ENCODE results near the gene HMCN2.

Gene HMCN2, protein sequence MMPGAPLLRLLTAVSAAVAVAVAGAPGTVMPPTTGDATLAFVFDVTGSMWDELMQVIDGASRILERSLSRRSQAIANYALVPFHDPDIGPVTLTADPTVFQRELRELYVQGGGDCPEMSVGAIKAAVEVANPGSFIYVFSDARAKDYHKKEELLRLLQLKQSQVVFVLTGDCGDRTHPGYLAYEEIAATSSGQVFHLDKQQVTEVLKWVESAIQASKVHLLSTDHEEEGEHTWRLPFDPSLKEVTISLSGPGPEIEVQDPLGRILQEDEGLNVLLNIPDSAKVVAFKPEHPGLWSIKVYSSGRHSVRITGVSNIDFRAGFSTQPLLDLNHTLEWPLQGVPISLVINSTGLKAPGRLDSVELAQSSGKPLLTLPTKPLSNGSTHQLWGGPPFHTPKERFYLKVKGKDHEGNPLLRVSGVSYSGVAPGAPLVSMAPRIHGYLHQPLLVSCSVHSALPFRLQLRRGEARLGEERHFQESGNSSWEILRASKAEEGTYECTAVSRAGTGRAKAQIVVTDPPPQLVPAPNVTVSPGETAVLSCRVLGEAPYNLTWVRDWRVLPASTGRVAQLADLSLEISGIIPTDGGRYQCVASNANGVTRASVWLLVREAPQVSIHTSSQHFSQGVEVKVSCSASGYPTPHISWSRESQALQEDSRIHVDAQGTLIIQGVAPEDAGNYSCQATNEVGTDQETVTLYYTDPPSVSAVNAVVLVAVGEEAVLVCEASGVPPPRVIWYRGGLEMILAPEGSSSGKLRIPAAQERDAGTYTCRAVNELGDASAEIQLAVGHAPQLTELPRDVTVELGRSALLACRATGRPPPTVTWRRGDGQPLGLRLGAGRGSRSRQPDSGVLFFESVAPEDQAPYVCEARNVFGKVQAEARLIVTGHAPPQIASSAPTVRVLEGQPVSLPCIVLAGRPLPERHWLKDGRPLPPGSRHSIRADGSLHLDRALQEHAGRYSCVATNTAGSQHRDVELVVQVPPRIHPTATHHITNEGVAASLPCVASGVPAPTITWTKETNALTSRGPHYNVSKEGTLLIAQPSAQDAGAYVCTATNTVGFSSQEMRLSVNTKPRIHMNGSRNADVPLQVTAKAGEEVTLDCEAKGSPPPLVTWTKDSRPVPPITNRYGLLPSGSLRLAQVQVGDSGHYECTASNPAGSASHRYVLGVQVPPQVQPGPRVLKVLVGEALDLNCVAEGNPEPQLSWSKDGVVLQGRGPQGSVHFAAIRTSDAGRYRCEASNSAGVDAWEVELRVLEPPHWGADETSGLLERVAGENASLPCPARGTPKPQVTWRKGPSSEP (N-terminal part only)

DNA sequence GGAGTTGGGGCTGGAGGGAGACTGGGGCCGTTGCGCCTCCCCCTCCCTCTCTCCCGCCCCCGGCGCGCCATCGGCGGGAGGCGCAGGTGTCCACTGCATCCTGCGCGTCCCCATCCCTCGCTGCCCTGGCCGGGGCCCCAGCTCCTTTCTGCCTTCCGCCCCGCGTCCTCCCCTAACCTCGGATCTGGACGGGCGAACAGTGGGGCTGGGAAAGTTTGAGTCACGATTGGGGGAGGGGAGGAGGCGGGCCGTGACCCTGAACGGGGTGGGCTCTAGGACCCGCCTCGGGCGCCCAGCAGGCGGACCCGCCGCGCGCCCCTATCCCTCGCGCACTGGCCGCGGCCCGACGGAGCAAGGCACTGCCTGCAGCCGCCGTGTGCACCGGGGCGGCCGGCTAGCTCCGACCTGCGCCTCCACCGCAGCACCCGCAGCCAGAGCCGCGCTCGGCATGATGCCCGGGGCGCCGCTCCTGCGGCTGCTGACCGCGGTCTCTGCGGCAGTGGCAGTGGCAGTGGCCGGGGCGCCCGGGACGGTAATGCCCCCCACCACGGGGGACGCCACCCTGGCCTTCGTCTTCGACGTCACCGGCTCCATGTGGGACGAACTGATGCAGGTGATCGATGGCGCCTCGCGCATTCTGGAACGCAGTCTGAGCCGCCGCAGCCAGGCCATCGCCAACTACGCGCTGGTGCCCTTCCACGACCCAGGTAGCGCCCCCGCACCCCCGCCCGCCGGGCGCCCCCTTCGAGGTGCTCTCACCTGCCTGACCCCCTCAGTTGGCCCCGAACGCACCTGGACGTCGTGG lies at the start of gene HMCN2:
HMCN2 (plus strand) TSS at position 330 of the 805 bp plus-strand sequence; CDS start at position 449, 119 bp downstream.
- DNase-seq (ENCODE audit: low read depth in 2 of 3, low spot score in 1 of 3) = no peak

DNA sequence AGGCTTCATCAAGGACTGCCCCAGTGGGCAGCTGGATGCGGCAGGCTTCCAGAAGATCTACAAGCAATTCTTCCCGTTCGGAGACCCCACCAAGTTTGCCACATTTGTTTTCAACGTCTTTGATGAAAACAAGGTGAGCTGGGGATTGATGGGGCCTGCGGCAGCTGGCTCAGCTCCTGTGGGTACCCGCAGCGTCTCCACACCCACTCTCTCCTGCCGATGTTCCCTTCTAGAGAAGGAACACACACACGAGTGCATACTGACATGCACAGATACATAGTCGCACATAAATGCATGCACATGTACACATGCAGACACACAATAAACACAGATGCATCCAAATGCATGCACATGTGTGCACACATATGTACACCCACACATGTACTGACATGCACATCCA lies 47.7 kb upstream of the HMCN2 start:
- no peak for DNase-seq (ENCODE audit: low read depth in 2 of 3, low spot score in 1 of 3)

GRCh38 chr9:130219661-130220096 lies 45.9 kb upstream of the HMCN2 start:
- DNase-seq (ENCODE audit: low read depth in 2 of 3, low spot score in 1 of 3) = no peak

GRCh38 chr9:130220352-130220751 lies 45.2 kb upstream of the HMCN2 start:
- DNase-seq (ENCODE audit: low read depth in 2 of 3, low spot score in 1 of 3) = no peak

GRCh38 chr9:130222833-130223232 lies 42.7 kb upstream of the HMCN2 start:
- DNase-seq (ENCODE audit: low read depth in 2 of 3, low spot score in 1 of 3) = no peak

DNA sequence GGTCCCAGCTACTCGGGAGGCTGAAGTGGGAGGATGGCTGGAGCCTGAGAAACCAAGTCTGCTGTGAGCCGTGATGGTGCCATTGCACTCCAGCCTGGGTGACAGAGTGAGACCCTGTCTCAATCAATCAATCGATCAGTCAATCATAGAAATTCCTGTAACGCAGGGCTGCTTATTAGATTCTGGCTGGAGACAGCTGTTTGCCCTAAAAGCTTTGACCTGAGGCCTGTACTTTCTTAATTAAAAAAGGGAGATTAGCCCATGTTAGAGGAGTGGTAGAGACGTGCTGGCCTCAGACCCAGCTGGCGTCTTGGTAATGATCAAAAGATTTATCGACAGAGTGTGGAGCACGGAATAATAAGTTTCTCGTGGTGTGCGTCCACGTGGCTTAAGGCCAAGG lies 40.5 kb upstream of the HMCN2 start:
- no peak for DNase-seq (ENCODE audit: low read depth in 2 of 3, low spot score in 1 of 3)

GRCh38 chr9:130225586-130225985 lies 40.0 kb upstream of the HMCN2 start:
- DNase-seq (ENCODE audit: low read depth in 2 of 3, low spot score in 1 of 3) = no peak

- DNase-seq (ENCODE audit: low read depth in 2 of 3, low spot score in 1 of 3) = no peak
Observed at GRCh38 chr9:130226112-130226511, 39.4 kb upstream of the HMCN2 start.

DNA sequence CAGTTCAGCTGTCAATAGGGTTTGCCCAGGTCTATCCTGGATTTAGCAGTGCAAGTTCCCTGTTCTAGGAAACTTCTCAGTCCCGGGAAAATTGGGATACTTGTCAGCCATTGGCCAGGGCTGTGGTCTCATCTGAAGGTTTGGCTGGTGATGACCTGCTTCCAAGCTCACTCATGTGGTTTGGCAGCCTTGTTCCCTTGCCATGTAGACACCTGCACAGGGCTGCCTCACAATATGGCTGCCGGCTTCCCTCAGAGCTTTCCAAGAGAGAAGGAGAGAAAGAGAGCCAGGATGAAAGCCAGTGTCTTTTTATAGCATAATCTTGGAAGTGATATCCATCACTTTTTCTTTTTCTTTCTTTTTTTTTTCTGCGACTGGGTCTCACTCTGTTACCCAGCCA lies 37.7 kb upstream of the HMCN2 start:
- no peak for DNase-seq (ENCODE audit: low read depth in 2 of 3, low spot score in 1 of 3)

GRCh38 chr9:130229759-130230158 lies 35.8 kb upstream of the HMCN2 start:
- no peak for DNase-seq (ENCODE audit: low read depth in 2 of 3, low spot score in 1 of 3)

DNA sequence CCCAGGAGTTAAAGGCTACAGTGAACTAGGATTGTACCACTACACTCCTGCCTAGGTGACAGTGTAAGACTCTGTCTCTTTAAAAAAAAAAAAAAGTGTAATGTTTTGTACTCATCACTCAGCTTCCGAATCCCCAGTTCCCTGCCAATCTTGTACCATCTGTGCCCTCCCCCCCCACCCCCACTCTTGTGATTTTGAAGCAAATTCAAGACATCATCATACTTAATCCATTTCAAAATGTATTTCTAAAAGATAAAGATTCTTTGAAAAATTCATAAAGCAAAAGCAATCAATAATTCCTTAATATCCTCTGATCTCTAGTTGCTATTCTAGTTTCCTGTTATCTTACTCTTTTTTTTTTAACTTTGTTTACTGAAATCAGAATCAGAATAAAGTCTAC lies 34.9 kb upstream of the HMCN2 start:
- no peak for DNase-seq (ENCODE audit: low read depth in 2 of 3, low spot score in 1 of 3)

DNA sequence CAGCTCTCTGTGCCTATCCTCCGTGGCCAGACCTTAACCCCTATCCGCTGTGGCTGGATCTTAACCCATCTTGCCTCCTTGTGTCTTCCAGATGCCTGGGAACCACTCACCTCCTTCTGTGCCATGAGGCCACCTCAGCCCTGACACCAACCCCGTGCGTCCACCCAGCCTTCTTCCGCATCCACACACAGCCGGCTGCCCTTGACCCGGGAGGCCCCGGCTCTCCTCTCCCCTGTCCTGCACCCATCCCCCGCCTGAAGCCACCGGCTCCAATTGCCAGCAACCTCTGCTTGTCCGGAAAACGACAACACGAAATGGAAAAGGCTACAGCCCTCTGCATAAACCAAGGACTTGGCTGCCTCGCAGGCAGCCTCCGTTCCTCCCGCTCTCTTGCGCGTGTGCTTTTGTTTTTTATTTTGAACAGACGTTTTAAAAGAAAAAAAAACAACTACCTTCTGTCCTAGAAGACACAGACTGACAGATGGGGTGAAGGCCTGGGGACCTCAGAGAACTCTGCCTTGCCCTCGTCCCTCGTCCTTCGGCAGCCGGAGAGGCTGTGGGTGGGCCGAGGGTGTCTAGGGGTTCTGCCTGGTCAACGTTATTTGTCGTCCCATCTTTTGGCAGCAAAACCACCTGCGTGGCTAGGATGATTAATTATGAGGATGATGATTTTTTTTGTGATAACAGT lies 32.5 kb upstream of the HMCN2 start:
- DNase-seq (ENCODE audit: low read depth in 2 of 3, low spot score in 1 of 3) = no peak

DNA sequence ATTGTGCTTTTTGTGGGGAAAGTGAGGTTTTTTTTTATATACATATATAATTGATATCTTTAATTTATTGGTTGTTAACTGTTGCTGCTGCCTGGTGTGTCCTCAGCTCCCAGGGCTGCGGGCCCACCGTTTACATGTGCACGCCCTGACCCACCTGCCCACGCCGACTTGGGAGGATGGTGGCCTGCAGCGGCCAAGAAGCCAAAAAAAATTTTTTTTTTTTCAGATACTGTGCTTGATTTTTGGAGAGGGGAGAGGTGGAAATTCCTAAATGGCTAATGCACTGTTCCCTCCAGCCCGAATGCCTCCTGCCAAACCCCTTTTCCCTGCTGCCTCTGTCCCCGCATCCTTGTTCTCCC lies 32.0 kb upstream of the HMCN2 start:
- DNase-seq (ENCODE audit: low read depth in 2 of 3, low spot score in 1 of 3) = no peak

GRCh38 chr9:130234340-130235260 lies 31.0 kb upstream of the HMCN2 start:
- no peak for DNase-seq (ENCODE audit: low read depth in 2 of 3, low spot score in 1 of 3)

DNA sequence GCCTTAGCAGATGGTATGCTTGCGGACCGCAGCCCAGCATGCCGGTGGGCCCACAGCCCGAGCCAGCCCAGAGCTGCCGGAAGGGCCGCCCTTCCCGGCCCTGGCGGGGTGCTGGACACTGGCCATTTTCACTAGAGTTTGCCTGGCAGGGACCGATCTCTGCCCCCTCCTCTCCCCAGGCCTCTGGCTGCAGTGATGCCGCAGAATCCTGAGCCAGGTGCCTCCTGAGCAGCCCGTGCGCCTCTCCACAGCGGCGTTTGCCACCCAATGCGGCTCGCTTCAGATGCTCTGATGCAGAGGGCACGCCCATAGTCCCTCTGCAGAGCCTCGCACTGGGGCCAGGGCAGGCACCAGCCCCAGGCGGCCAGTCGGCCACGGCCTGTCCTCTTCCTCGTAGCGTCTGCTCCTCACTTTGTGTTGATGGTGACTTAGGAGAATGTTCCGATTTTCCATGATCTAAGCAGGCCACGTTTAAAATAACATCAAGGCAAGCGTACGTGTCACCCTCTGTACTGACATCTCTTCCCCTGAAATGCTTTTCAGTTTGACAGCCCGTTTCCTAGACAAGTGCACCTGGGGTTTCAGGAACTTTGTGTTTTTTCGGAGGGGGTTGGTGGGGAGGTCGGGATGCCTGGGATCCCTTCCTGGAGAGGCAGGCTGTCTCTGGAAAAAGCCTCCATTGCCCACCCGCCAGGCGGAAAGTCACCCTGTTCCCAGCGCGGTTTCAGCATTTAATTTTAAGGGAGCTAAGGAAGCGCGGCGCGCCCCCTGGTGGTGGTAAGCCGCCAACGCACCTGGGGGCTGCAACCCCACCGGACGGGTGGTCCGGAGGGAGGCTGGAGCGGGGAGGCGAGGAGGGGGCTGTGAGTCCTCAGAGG lies 29.8 kb upstream of the HMCN2 start:
- DNase-seq (ENCODE audit: low read depth in 2 of 3, low spot score in 1 of 3) = peak; percentile 42 to 64 (median 51)

DNA sequence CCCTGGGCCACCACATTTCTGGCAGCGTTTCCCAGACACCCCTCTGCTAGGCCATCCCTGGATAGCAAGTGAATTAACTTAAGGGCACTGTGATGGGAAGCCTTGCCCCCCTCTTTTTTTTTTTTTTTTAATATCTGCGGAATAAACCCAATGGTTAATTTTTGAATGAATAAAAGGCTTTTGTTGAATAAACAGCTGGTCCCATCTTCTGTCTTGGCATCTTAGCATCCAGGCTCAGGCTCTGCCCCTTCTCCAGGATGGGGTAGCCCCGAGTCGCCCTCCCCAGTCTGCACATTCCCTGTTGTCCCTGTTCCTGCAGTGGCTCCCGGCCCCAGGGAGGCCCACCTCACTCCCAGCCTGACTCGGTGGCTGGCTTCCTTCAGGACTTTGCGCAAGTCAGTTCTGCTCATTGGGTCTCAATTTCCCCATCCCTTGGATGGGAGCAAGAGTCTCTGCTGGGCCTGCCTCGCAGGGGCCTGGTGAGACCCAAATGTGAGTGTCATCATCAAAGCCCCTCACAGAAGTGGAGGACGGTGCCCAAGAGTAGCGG lies 29.0 kb upstream of the HMCN2 start:
- no peak for DNase-seq (ENCODE audit: low read depth in 2 of 3, low spot score in 1 of 3)

GRCh38 chr9:130237076-130237475 lies 28.5 kb upstream of the HMCN2 start:
- no peak for DNase-seq (ENCODE audit: low read depth in 2 of 3, low spot score in 1 of 3)

Measured in stimulated activated CD4-positive, alpha-beta T cell treated with anti-CD3 and anti-CD28 coated beads, Interleukin-12 subunit alpha, Interleukin-12 subunit beta, amount 100 ng/mL, for 48 hours (primary cell).